ENCODE measurements around the gene DCTN1.

DCTN1 gene

GRCh38 chr2:74316627-74317295 lies 63.4 kb downstream of the DCTN1 start:
- DNase-seq = no peak

- DNase-seq = no peak
Measured at GRCh38 chr2:74314107-74314506, 66.0 kb downstream of the DCTN1 start.

GRCh38 chr2:74313497-74313896 lies 66.6 kb downstream of the DCTN1 start:
- DNase-seq = no peak

GRCh38 chr2:74312913-74313312 lies 67.2 kb downstream of the DCTN1 start:
- DNase-seq = no peak

All from central memory CD4-positive, alpha-beta T cell (primary cell).